Stimulated activated naive CD8-positive, alpha-beta T cell treated with anti-CD3 and anti-CD28 coated beads, Interleukin-15, Interleukin-2, amounts not matched to agents 100 ng/mL and 50 ng/mL, for 24 hours (primary cell): Measurements from ENCODE around the gene AK6.
A peak's percentile ranks its signal among the peaks of the same experiment; 100 is the strongest.
"Not testable (repeated sequence)": the region's sequence is repeated elsewhere in the genome, so short reads cannot be mapped to it uniquely, and the experiment has no call there.

Experiments used
- H3K27ac Mint-ChIP-seq: one replicate; pipeline ENCODE4 v1.8.0; 2021; ENCODE audit warnings: mild to moderate bottlenecking, mixed read lengths
- H3K27me3 Mint-ChIP-seq: one replicate; pipeline ENCODE4 v1.8.0; 2021; ENCODE audit warnings: mixed read lengths
- H3K36me3 Mint-ChIP-seq: one replicate; pipeline ENCODE4 v1.8.0; 2021; ENCODE audit warnings: low read depth, mixed read lengths
- H3K4me1 Mint-ChIP-seq: one replicate; pipeline ENCODE4 v1.8.0; 2021; ENCODE audit warnings: low read depth, mixed read lengths
- H3K4me3 Mint-ChIP-seq: one replicate; pipeline ENCODE4 v1.8.0; 2021; ENCODE audit warnings: mild to moderate bottlenecking, mixed read lengths
- H3K9me3 Mint-ChIP-seq: one replicate; pipeline ENCODE4 v1.8.0; 2021; ENCODE audit warnings: mixed read lengths

Gene AK6

DNA sequence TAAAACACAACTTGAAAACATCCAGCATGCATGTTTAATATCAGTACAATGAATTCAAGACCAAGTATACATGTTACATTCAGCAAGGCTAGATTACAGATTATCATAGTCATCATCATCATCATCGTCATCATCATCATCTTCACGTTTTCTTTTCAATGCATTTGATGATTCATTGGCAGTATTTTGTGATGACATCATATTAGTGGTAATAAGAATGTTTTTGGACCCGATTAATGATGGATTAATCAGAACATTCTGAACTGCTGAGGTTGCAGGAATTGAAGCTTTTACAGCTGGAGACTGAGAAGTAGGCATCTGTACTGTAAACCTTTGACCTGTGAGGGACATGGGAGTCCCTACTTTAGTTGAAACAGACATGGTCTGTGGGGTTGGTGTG, 4.5 kb downstream of the AK6 start:
- H3K27me3 Mint-ChIP-seq, result no peaks in the 10 kb centered on the region
- H3K27ac Mint-ChIP-seq, result no peak overlapping the region
- H3K4me3 Mint-ChIP-seq, result no peak overlapping the region
- H3K4me1 Mint-ChIP-seq, result peaks cover 28% of the 10 kb centered on the region
- H3K9me3 Mint-ChIP-seq, result no peaks in the 10 kb centered on the region
- peaks cover 61% of the 10 kb centered on the region for H3K36me3 Mint-ChIP-seq

DNA sequence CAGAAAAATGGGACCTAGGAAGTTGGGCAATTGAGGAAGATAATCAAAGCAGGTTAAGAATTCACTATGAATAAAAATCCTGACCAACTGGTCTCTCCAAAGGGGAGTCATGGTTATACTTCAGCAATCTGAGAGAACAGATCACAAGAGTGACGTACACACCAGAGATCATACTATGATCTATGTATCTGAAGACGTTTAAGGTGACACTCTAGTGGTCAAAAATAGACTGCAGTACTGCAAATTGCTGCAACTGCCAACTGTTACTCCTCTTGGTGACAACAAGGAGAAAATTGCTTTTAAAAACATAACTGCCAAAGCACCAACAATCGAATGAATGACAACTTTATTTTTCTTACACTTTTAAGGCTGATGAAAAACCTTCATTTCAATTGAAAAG, 4.9 kb downstream of the AK6 start:
- Mint-ChIP-seq H3K4me3 (no peak overlapping the region), H3K9me3 (no peaks in the 10 kb centered on the region), H3K4me1 (peaks cover 28% of the 10 kb centered on the region), H3K27ac (no peak overlapping the region), H3K27me3 (no peaks in the 10 kb centered on the region), H3K36me3 (peaks cover 64% of the 10 kb centered on the region)

DNA sequence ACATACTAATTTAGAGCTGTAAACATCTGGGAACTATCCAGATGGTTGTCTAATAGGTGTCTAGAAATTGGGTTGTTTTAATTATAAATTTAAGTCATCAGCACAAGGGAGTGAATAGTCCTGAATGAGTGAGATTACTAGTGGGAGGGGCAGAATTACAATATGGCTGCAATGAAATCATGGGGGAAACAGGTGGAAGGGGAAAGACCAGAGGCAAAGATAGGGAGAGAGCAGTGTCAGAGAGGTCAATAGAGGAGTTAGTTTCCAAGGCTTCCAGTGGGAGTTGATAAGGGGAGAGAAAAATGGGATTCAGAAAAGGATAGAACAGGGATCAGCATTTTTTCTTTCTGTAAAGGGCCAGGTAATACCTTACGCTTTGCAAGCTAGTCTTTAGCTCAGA, 8.9 kb downstream of the AK6 start:
- Mint-ChIP-seq H3K27ac (no peak overlapping the region), H3K4me1 (peaks cover 18% of the 10 kb centered on the region), H3K4me3 (no peak overlapping the region), H3K9me3 (no peaks in the 10 kb centered on the region), H3K27me3 (no peaks in the 10 kb centered on the region), H3K36me3 (peaks cover 65% of the 10 kb centered on the region)

DNA sequence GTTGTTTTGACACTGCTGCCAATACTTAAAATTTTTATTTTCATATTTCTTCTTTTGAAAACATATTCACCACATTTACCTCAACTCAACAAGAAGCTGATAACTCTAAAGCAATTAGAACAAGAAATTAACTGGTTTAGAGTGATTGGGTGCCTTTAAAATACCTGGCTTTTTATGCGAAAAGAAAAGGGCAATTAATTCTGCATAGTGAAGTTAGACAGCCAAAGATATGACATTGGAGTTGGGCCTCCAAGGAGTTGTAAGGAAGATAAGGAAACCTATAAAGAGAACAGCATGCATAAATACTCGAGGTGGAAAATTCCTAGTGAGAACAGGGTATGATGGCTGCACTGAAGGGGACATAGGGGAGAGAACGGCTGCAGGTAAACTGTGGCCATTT, 9.6 kb downstream of the AK6 start:
- Mint-ChIP-seq H3K27ac (no peak overlapping the region), H3K27me3 (no peaks in the 10 kb centered on the region), H3K4me3 (no peak overlapping the region), H3K36me3 (peaks cover 59% of the 10 kb centered on the region), H3K9me3 (no peaks in the 10 kb centered on the region), H3K4me1 (peaks cover 10% of the 10 kb centered on the region)

DNA sequence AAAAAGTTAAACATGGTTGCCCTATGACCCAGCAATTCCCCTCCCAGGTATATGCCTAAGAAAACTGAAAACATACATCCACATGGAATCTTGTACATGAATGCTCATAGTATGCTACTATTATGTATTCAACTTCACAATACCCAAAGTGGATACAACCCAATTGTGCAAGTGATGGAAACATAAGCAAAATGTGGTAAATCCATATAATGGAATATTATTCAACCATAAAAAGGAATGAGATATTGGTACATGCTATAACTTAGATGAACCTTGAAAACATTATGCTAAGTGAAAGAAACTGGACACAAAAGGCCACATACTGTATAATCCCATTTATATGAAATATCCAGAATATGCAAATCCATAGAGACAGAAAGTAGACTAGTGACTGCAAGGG, 18.7 kb downstream of the AK6 start:
- no peak overlapping the region for H3K27ac Mint-ChIP-seq

DNA sequence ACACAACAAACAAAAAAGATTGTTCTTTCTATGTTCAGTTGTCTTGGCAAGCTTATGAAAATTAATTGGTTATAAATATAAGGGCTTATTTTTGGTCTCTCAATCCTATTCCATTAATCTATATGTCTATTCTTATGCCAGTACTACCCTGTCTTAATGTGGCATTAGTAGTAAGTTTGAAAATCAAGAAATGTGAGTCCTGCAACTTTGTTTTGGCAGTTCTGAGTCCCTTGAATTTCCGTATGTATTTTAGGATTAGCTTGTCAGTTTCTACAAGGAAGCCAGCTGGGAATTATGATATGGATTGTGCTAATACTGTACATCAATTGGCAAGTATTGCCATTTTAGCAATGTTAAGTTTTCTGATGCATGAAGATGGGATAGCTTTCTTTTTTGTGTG, 26.2 kb downstream of the AK6 start:
- Mint-ChIP-seq H3K9me3 (no peaks in the 10 kb centered on the region), H3K27me3 (no peaks in the 10 kb centered on the region), H3K4me1 (no peaks in the 10 kb centered on the region), H3K4me3 (no peak overlapping the region), H3K36me3 (no peaks in the 10 kb centered on the region), H3K27ac (no peak overlapping the region)

More for the DNA sequence above, 18.7 kb downstream of the AK6 start:
- no peaks in the 10 kb centered on the region for H3K9me3 Mint-ChIP-seq
- peaks cover 46% of the 10 kb centered on the region for H3K36me3 Mint-ChIP-seq
- H3K4me3 Mint-ChIP-seq, result no peak overlapping the region
- H3K27me3 Mint-ChIP-seq, result no peaks in the 10 kb centered on the region
- no peaks in the 10 kb centered on the region for H3K4me1 Mint-ChIP-seq

DNA sequence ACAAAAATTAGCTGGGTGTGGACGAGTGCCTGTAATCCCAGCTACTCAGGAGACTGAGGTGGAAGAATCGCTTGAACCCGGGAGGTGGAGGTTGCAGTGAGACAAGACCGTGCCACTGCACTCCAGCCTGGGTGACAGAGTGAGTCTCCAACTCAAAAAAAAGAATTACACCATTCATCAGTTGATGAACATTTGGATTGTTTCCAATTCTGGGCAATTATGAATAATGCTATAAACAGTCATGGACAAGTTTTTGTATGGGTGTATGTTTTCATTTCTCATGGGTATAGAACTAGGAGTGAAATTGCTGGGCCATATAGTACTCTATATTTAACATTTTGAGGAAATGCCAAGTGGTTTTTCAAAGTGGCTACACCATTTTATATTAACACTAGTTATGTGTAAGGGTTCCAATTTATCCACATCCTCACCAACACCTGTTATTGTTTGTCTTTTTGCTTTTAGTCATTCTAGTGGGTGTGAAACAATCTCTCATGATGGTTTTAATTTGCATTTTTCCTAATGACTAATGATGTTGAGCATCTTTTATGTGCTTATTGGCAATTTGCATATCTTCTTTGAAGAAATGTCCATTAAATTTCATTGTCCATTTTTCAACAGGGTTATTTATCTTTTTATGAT, 27.7 kb downstream of the AK6 start:
- Mint-ChIP-seq H3K27me3 (no peaks in the 10 kb centered on the region), H3K27ac (no peak overlapping the region), H3K9me3 (no peaks in the 10 kb centered on the region), H3K4me1 (no peaks in the 10 kb centered on the region), H3K4me3 (no peak overlapping the region), H3K36me3 (no peaks in the 10 kb centered on the region)

DNA sequence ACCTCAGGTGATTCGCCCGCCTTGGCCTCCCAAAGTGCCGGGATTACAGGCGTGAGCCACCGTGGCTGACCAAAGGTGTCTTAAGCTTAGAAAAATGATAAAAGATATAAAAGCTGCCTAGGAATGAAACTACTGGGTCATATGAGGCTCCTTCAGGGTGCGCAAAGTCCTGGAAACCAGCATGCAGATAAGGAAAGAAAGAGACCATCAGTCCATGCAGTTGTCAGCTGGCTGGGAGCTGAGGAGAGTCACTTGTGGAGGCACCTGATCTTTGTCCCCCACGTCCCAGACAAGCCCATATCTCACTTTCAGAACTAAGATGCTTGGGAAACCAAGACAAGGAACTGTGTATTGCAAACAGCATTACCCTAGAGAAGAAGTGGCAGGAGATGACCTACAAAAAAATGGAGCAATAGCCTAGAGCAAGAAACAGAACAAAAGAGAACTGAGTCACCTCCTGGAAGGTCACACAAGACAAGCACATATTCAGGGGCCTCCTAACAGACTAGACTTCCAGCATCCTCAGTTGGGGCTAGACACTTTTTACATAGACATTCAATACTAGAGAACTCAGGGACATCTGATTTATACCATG, 33.9 kb downstream of the AK6 start:
- no peaks in the 10 kb centered on the region for H3K27me3 Mint-ChIP-seq
- H3K36me3 Mint-ChIP-seq, result peaks cover 3% of the 10 kb centered on the region
- no peak overlapping the region for H3K4me3 Mint-ChIP-seq

DNA sequence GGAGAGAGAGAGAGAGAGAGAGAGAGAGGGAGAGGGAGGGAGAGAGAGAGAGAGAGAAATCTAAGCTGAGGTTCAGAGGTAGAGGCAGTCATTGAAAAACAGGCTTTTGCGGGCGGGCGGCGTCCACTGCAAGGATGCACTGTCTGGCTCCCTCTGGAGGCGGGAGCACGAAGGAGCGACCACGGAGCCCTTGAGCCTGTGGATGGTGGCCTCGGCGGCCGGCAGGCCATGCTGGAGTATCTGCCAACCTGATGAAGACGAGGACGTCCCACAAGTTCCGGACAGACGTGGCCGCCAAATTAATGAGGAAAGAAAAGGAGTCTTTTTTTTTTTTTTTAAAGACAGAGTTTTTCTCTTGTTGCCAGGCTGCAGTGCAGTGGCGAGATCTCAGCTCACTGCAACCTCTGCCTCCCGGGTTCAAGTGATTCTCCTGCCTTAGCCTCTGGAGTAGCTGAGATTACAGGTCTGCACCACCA, 34.5 kb downstream of the AK6 start:
- Mint-ChIP-seq H3K4me3 (peak overlapping the region; percentile 37), H3K36me3 (peaks cover 6% of the 10 kb centered on the region), H3K27ac (no peak overlapping the region), H3K4me1 (peaks cover 14% of the 10 kb centered on the region), H3K27me3 (no peaks in the 10 kb centered on the region), H3K9me3 (no peaks in the 10 kb centered on the region)

More for the DNA sequence above, 33.9 kb downstream of the AK6 start:
- no peaks in the 10 kb centered on the region for H3K9me3 Mint-ChIP-seq
- H3K27ac Mint-ChIP-seq, result no peak overlapping the region
- peaks cover 14% of the 10 kb centered on the region for H3K4me1 Mint-ChIP-seq

DNA sequence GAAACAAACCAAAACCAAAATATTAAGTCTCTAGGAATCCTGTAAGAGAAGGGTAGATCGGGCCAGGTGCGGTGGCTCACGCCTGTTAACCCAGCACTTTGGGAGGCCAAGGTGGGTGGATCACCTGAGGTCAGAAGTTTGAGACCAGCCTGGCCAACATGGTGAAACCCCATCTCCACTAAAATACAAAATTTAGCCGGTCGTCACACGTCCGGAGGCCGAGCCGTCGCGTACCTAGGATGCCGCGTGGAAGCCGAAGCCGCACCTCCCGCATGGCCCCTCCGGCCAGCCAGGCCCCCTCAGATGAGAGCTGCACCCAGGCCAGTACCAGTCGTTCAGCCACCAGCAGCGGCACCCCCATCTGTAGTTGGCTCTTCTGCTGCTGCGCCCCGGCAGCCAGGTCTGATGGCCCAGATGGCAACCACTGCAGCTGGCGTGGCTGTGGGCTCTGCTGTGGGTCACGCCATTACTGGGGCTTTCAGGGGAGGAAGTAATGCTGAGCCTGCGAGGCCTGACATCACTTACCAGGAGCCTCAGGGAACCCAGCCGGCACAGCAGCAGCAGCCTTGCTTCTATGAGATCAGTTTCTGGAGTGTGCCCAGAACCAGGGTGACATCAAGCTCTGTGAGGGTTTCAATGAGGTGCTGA, 35.5 kb downstream of the AK6 start:
- H3K4me1 Mint-ChIP-seq, result peaks cover 14% of the 10 kb centered on the region
- H3K9me3 Mint-ChIP-seq, H3K4me3 Mint-ChIP-seq, H3K27ac Mint-ChIP-seq, H3K36me3 Mint-ChIP-seq, H3K27me3 Mint-ChIP-seq: not testable (repeated sequence)

DNA sequence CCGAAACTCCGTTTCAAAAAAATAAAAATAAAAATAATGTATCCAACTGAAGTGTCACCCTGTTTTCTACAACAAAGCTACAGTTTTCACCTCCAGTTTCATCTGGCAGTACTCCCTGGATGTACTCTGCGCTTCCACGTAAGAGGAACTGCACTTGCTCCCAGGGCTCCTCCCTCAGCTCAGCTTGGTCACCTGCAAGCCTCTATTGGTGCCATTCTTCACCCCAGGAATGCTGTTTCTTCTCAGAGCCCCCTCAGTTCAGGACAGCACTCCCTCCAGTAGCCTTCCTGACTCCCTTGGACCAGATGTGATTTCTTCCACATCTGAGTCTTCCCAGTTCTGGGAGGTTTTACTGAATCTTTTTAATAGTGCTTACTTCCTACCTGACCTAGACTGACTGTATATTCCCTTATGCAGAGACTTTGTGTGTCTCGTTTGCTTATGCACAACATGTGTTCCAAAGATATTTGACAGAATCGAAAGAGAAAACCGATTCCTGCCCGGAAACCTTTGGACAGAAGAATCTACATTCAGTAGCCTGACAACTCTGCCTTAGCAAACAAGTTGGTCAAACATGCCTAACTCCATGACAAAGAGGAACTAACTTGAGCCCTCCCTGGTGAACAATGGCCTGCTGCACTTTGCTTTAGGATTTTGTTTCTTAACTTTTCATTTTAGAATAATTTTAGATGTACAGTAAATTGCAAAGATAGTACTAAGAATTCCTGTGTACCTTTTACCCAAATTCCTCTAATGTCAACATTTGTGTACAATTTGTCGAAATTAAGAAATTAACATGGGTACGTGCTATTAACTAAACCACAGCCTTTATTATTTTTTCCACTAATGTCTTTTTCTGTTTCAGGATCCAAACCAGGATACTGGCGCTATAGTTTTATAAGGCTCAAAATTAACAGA, 37.5 kb downstream of the AK6 start:
- H3K27ac Mint-ChIP-seq, result peak overlapping the region; percentile 97
- peaks cover 14% of the 10 kb centered on the region for H3K4me1 Mint-ChIP-seq
- H3K27me3 Mint-ChIP-seq, result no peaks in the 10 kb centered on the region
- peaks cover 8% of the 10 kb centered on the region for H3K36me3 Mint-ChIP-seq
- H3K9me3 Mint-ChIP-seq, result no peaks in the 10 kb centered on the region
- peak overlapping the region; percentile 87 for H3K4me3 Mint-ChIP-seq

DNA sequence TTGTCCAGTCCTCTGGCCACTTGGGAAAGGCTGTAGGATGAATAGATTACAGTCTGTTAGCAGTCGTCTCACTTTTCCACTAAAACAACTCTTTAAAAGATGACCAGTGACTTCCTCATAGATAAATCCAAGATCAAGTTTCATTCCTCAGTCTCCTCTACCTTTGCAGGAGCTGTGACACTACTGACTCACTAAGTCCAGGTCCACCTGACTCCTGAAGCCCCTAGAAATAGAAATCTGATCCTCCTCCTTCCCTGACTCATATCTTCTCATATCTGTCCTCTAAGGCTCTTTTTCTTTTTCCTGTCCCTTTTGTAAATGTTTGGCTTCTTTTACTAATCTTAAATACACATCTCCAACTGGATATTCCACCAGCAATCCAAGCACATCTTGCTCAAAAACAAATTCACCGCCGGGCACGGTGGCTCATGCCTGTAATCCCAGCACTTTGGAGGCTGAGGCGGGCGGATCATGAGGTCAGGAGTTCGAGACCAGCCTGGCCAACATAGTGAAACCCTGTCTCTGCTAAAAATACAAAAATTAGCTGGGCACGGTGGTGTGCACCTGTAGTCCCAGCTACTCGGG, 39.3 kb downstream of the AK6 start:
- Mint-ChIP-seq H3K4me1 (peaks cover 14% of the 10 kb centered on the region), H3K27me3 (no peaks in the 10 kb centered on the region), H3K36me3 (peaks cover 8% of the 10 kb centered on the region), H3K27ac (no peak overlapping the region), H3K9me3 (no peaks in the 10 kb centered on the region), H3K4me3 (no peak overlapping the region)

DNA sequence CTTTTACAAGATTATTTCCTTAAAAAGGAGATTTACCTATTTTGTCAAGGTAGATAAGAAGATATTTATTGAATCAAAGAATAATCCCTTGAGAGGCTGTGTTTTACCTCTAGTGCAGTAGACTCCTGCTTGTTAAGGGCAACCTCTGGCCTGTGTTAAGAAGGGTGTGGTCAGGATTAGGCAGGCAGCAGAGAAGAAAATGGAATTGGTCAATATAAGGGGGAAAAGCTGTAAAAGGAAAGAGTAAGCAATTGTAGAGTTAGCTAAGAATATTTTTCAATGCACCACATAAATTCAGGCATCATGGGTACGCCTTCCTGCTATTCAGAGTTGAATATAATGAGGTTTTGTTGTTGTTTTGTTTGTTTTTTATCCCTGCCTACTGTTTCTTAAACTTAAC, 43.0 kb downstream of the AK6 start:
- H3K4me3 Mint-ChIP-seq, result no peak overlapping the region
- no peaks in the 10 kb centered on the region for H3K4me1 Mint-ChIP-seq
- H3K9me3 Mint-ChIP-seq, result no peaks in the 10 kb centered on the region
- H3K36me3 Mint-ChIP-seq, result peaks cover 4% of the 10 kb centered on the region
- H3K27ac Mint-ChIP-seq, result no peak overlapping the region
- H3K27me3 Mint-ChIP-seq, result no peaks in the 10 kb centered on the region

DNA sequence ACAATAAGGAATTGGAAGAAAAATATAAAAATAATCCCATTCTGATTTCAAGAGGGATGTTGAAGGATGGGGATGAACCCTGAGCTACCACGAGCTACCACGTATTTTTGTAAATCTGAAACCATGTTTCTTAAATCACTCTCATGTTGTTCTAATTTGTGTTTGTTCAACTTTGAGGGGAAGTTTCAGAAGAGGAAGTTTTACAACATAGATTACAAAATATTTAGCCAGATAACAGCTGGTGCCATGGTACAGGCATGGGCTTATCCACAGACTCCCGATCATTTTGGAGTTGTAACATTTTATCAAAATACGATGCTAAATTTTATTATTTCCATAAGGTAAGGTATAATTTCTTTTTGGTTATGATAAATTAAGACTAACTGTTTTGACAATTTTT, 51.9 kb downstream of the AK6 start:
- no peak overlapping the region for H3K4me3 Mint-ChIP-seq
- H3K9me3 Mint-ChIP-seq, result no peaks in the 10 kb centered on the region
- no peak overlapping the region for H3K27ac Mint-ChIP-seq
- H3K4me1 Mint-ChIP-seq, result no peaks in the 10 kb centered on the region
- H3K36me3 Mint-ChIP-seq, result peaks cover 33% of the 10 kb centered on the region
- H3K27me3 Mint-ChIP-seq, result no peaks in the 10 kb centered on the region
